GM12891 (cell line): Measurements from ENCODE around the gene GOSR2.

Experiments
- DNase-seq: peaks from one replicate; pipeline ENCODE4 v3.0.0; 2011; ENCODE audit warnings: low spot score; ENCODE audit not compliant: insufficient read length
- FAIRE-seq: peaks from 2 replicates; lab custom pipeline; 2011; peaks lifted over from hg19 to GRCh38; lab: Jason Lieb, UNC
- PAX5 ChIP-seq: IDR thresholded peaks from 2 replicates; pipeline ENCODE4 v1.6.1; 2011; ENCODE audit warnings: low read length, moderate library complexity, mild to moderate bottlenecking; ENCODE audit not compliant: insufficient read depth, severe bottlenecking
- POLR2A ChIP-seq: IDR thresholded peaks from 2 replicates; pipeline ENCODE4 v1.6.1; 2011; ENCODE audit warnings: low read depth, low read length, control low read depth
- POLR2AphosphoS5 ChIP-seq: IDR thresholded peaks from 2 replicates; pipeline ENCODE4 v1.6.1; 2011; ENCODE audit warnings: low read depth, low read length, control low read depth
- POU2F2 ChIP-seq: IDR thresholded peaks from 2 replicates; pipeline ENCODE4 v1.6.1; 2011; ENCODE audit warnings: low read depth, mild to moderate bottlenecking, control low read depth, low read length, moderate library complexity
- SPI1 ChIP-seq: IDR thresholded peaks from 2 replicates; pipeline ENCODE4 v1.6.1; 2011; ENCODE audit warnings: low read depth, low read length, control low read depth
- TAF1 ChIP-seq: IDR thresholded peaks from 2 replicates; pipeline ENCODE4 v1.6.1; 2011; ENCODE audit warnings: low read depth, low read length, control low read depth

GOSR2 gene

GRCh38 chr17:46890638-46891037, 32.3 kb upstream of the GOSR2 start:
- no peak for TF ChIP-seq TAF1
- no peak for TF ChIP-seq POU2F2
- no peak for TF ChIP-seq POLR2A
- TF ChIP-seq POLR2AphosphoS5 = no peak
- no peak for TF ChIP-seq PAX5
- no peak for TF ChIP-seq SPI1
- FAIRE-seq = no peak
- no peak for DNase-seq

- no peak for DNase-seq
- peak; percentile 33; the same call in 1 of the 2 replicates for TF ChIP-seq SPI1
- no peak for TF ChIP-seq POU2F2
- no peak for TF ChIP-seq POLR2AphosphoS5
- FAIRE-seq = no peak
These were observed 30.7 kb upstream of the GOSR2 start for GRCh38 chr17:46892192-46892703.

- FAIRE-seq (no peak), DNase-seq (no peak)
- TF ChIP-seq POLR2A (no peak), PAX5 (no peak), TAF1 (no peak), POU2F2 (no peak), POLR2AphosphoS5 (no peak), SPI1 (no peak)
These were observed 28.9 kb upstream of the GOSR2 start for GRCh38 chr17:46894024-46894423.

GRCh38 chr17:46894476-46895151, 28.3 kb upstream of the GOSR2 start:
- FAIRE-seq (no peak), DNase-seq (no peak)
- no peak for TF ChIP-seq SPI1
- no peak for TF ChIP-seq POLR2A
- TF ChIP-seq POU2F2 = no peak
- TF ChIP-seq PAX5 = no peak
- TF ChIP-seq TAF1 = no peak
- TF ChIP-seq POLR2AphosphoS5 = no peak

- FAIRE-seq (no peak), DNase-seq (no peak)
- TF ChIP-seq SPI1 = no peak
- no peak for TF ChIP-seq POU2F2
These were observed 27.8 kb upstream of the GOSR2 start for GRCh38 chr17:46895171-46895570.

- TF ChIP-seq POLR2AphosphoS5 (no peak), TAF1 (no peak), POLR2A (no peak), SPI1 (no peak), POU2F2 (no peak), PAX5 (no peak)
- FAIRE-seq = no peak
- no peak for DNase-seq
These were observed 26.0 kb upstream of the GOSR2 start for GRCh38 chr17:46896991-46897390.

GRCh38 chr17:46898364-46898763, 24.6 kb upstream of the GOSR2 start:
- FAIRE-seq (no peak), DNase-seq (no peak)
- no peak for TF ChIP-seq POU2F2
- TF ChIP-seq PAX5 = no peak
- no peak for TF ChIP-seq POLR2A
- TF ChIP-seq SPI1 = no peak
- no peak for TF ChIP-seq TAF1
- TF ChIP-seq POLR2AphosphoS5 = no peak

GRCh38 chr17:46898860-46899259, 24.1 kb upstream of the GOSR2 start:
- FAIRE-seq = no peak
- TF ChIP-seq PAX5 (no peak), POLR2AphosphoS5 (no peak), SPI1 (no peak), POU2F2 (no peak), POLR2A (no peak), TAF1 (no peak)
- DNase-seq = no peak

- DNase-seq = no peak
- FAIRE-seq = no peak
- TF ChIP-seq POU2F2 (no peak), SPI1 (no peak), PAX5 (no peak), POLR2AphosphoS5 (no peak), POLR2A (no peak), TAF1 (no peak)
These were observed 21.7 kb upstream of the GOSR2 start for GRCh38 chr17:46901291-46901690.
